ENCODE data around the gene DGKZ.
"Not testable (repeated sequence)": the region's sequence is repeated elsewhere in the genome, so short reads cannot be mapped to it uniquely, and the experiment has no call there.

The DGKZ gene

GRCh38 chr11:46377290-46377689 is 30.0 kb downstream of the DGKZ start:
- H3K27me3 Mint-ChIP-seq: peaks cover 7% of the 10 kb centered on the region
- H3K9me3 Mint-ChIP-seq: no peaks in the 10 kb centered on the region
- H3K36me3 Mint-ChIP-seq: peaks cover 34% of the 10 kb centered on the region
- ATAC-seq: no peak
- H3K4me3 Mint-ChIP-seq: no peak overlapping the region
- no peak overlapping the region for H3K27ac Mint-ChIP-seq
- H3K4me1 Mint-ChIP-seq: peaks cover 17% of the 10 kb centered on the region

- H3K4me1 Mint-ChIP-seq: peaks cover 19% of the 10 kb centered on the region
- no peaks in the 10 kb centered on the region for H3K9me3 Mint-ChIP-seq
- no peak for ATAC-seq
- H3K27me3 Mint-ChIP-seq: peaks cover 12% of the 10 kb centered on the region
- H3K36me3 Mint-ChIP-seq: peaks cover 29% of the 10 kb centered on the region
- no peak overlapping the region for H3K27ac Mint-ChIP-seq
- H3K4me3 Mint-ChIP-seq: no peak overlapping the region
Observed at GRCh38 chr11:46377831-46378230, 30.6 kb downstream of the DGKZ start.

- Mint-ChIP-seq H3K36me3 (peaks cover 28% of the 10 kb centered on the region), H3K4me3 (no peak overlapping the region), H3K9me3 (no peaks in the 10 kb centered on the region), H3K27me3 (peaks cover 17% of the 10 kb centered on the region), H3K27ac (no peak overlapping the region), H3K4me1 (peaks cover 19% of the 10 kb centered on the region)
- no peak for ATAC-seq
Observed at GRCh38 chr11:46378296-46378695, 31.0 kb downstream of the DGKZ start.

- no peak overlapping the region for H3K4me3 Mint-ChIP-seq
- H3K27ac Mint-ChIP-seq: no peak overlapping the region
- no peak for ATAC-seq
- peaks cover 19% of the 10 kb centered on the region for H3K4me1 Mint-ChIP-seq
- H3K36me3 Mint-ChIP-seq: peaks cover 28% of the 10 kb centered on the region
- peaks cover 23% of the 10 kb centered on the region for H3K27me3 Mint-ChIP-seq
- H3K9me3 Mint-ChIP-seq: no peaks in the 10 kb centered on the region
Observed at GRCh38 chr11:46378811-46379481, 31.7 kb downstream of the DGKZ start.

GRCh38 chr11:46379482-46380293 is 32.4 kb downstream of the DGKZ start:
- H3K27ac Mint-ChIP-seq, ATAC-seq, H3K9me3 Mint-ChIP-seq: not testable (repeated sequence)
- H3K4me3 Mint-ChIP-seq: peak overlapping the region; percentile 18
- H3K36me3 Mint-ChIP-seq: peaks cover 28% of the 10 kb centered on the region
- H3K27me3 Mint-ChIP-seq: peaks cover 31% of the 10 kb centered on the region
- peaks cover 19% of the 10 kb centered on the region for H3K4me1 Mint-ChIP-seq

- Mint-ChIP-seq H3K27me3 (peaks cover 39% of the 10 kb centered on the region), H3K27ac (peak overlapping the region; percentile 35), H3K4me3 (peak overlapping the region; percentile 74), H3K9me3 (no peaks in the 10 kb centered on the region), H3K36me3 (peaks cover 20% of the 10 kb centered on the region), H3K4me1 (peaks cover 19% of the 10 kb centered on the region)
- ATAC-seq: peak; percentile 39
Observed at GRCh38 chr11:46380340-46381047, 33.2 kb downstream of the DGKZ start.

GRCh38 chr11:46381048-46381818 is 34.0 kb downstream of the DGKZ start, which contains the start of gene MDK:
Gene MDK, plus strand, starts transcription at chr11:46381669. Its CDS starts 389 bp downstream, at chr11:46382058.
- H3K9me3 Mint-ChIP-seq: no peaks in the 10 kb centered on the region
- ATAC-seq: peak; percentile 21
- H3K27ac Mint-ChIP-seq: peak within 1 kb of the TSS; percentile 35
- peaks cover 19% of the 10 kb centered on the region for H3K4me1 Mint-ChIP-seq
- peak within 1 kb of the TSS; percentile 74 for H3K4me3 Mint-ChIP-seq
- H3K27me3 Mint-ChIP-seq: peaks cover 46% of the 10 kb centered on the region
- H3K36me3 Mint-ChIP-seq: peaks cover 18% of the 10 kb centered on the region

- H3K4me1 Mint-ChIP-seq: peaks cover 19% of the 10 kb centered on the region
- H3K9me3 Mint-ChIP-seq: no peaks in the 10 kb centered on the region
- H3K4me3 Mint-ChIP-seq: peak overlapping the region; percentile 74
- peaks cover 11% of the 10 kb centered on the region for H3K36me3 Mint-ChIP-seq
- H3K27ac Mint-ChIP-seq: no peak overlapping the region
- peaks cover 54% of the 10 kb centered on the region for H3K27me3 Mint-ChIP-seq
- no peak for ATAC-seq
Observed at GRCh38 chr11:46381819-46382645, 34.8 kb downstream of the DGKZ start.

GRCh38 chr11:46382646-46383403 is 35.6 kb downstream of the DGKZ start:
- H3K4me1 Mint-ChIP-seq: peaks cover 21% of the 10 kb centered on the region
- no peak overlapping the region for H3K27ac Mint-ChIP-seq
- H3K36me3 Mint-ChIP-seq: peaks cover 3% of the 10 kb centered on the region
- no peak for ATAC-seq
- H3K27me3 Mint-ChIP-seq: peaks cover 62% of the 10 kb centered on the region
- H3K4me3 Mint-ChIP-seq: no peak overlapping the region
- no peaks in the 10 kb centered on the region for H3K9me3 Mint-ChIP-seq

GRCh38 chr11:46383404-46383758 is 36.1 kb downstream of the DGKZ start:
- H3K4me1 Mint-ChIP-seq: peaks cover 26% of the 10 kb centered on the region
- no peaks in the 10 kb centered on the region for H3K9me3 Mint-ChIP-seq
- no peak overlapping the region for H3K4me3 Mint-ChIP-seq
- no peak for ATAC-seq
- no peaks in the 10 kb centered on the region for H3K36me3 Mint-ChIP-seq
- H3K27ac Mint-ChIP-seq: no peak overlapping the region
- H3K27me3 Mint-ChIP-seq: peaks cover 68% of the 10 kb centered on the region

- no peaks in the 10 kb centered on the region for H3K36me3 Mint-ChIP-seq
- peaks cover 75% of the 10 kb centered on the region for H3K27me3 Mint-ChIP-seq
- H3K4me3 Mint-ChIP-seq: no peak overlapping the region
Observed at GRCh38 chr11:46383974-46384701, 36.9 kb downstream of the DGKZ start.

GRCh38 chr11:46385169-46386004 is 38.1 kb downstream of the DGKZ start:
- Mint-ChIP-seq H3K4me1 (peaks cover 28% of the 10 kb centered on the region), H3K27me3 (peaks cover 88% of the 10 kb centered on the region), H3K9me3 (no peaks in the 10 kb centered on the region), H3K4me3 (no peak overlapping the region), H3K36me3 (no peaks in the 10 kb centered on the region), H3K27ac (no peak overlapping the region)
- no peak for ATAC-seq

More at GRCh38 chr11:46383974-46384701, 36.9 kb downstream of the DGKZ start:
- ATAC-seq: no peak
- Mint-ChIP-seq H3K9me3 (no peaks in the 10 kb centered on the region), H3K4me1 (peaks cover 27% of the 10 kb centered on the region), H3K27ac (no peak overlapping the region)

All from stimulated activated memory B cell treated with anti-CD40 and anti-IgM and Interleukin-4, amounts not matched to agents 10 μg/mL and 1 μg/mL and 100 μg/mL, for 72 hours (primary cell).